GM12878 (cell line): Measurements from ENCODE around the gene FAM228B. TPM values are rescaled to one million over a fixed set of nuclear protein-coding genes. Genes with fewer than 3 reads are reported as not detected.

Source experiments
- ATAC-seq: fragments of 200-7000 bp; cut with Tn5 transposase; 3 replicates; pipeline ENCODE4 v1.9.1; 2020; ENCODE audit warnings: mild to moderate bottlenecking, moderate library complexity
- BruUV-seq: library from RNA; stranded (reverse); fragments of 400-500 nt; replicated peaks from 2 replicates; lab custom pipeline; 2021; lab: Mats Ljungman, UMichigan
- CTCF ChIA-PET: fragments of 300-600 bp; sonication (Branson Sonifier 250); formaldehyde crosslinking; extraction: SDS; loops from one replicate; lab custom pipeline; 2021; ENCODE audit warnings: inconsistent platforms; lab: Yijun Ruan, JAX
- POLR2A ChIA-PET: fragments of 350-600 bp; formaldehyde crosslinking; extraction: SDS; loops from one replicate; lab custom pipeline; 2021; ENCODE audit warnings: inconsistent platforms; lab: Charles Lee
- RAD21 ChIA-PET: fragments of 300-600 bp; sonication (Branson Sonifier 250); formaldehyde crosslinking; loops from one replicate; lab custom pipeline; 2023; ENCODE audit warnings: antibody characterized with exemption; ENCODE audit not compliant: unreplicated experiment; lab: Charles Lee
- SMC1A ChIA-PET: fragments of 300-600 bp; sonication (Branson Sonifier 250); formaldehyde crosslinking; loops from one replicate; lab custom pipeline; 2023; ENCODE audit not compliant: unreplicated experiment, uncharacterized antibody; lab: Charles Lee
- DNase-seq: peaks from one replicate; pipeline ENCODE4 v3.0.0-alpha.2; 2011; ENCODE audit warnings: low read depth, low spot score
- FAIRE-seq: peaks from 3 replicates; lab custom pipeline; 2011; peaks lifted over from hg19 to GRCh38; lab: Jason Lieb, UNC
- H2AFZ ChIP-seq: 2 replicates; pipeline ENCODE4 v1.6.0; 2011; ENCODE audit warnings: low read depth, low read length, control low read depth; ENCODE audit not compliant: control insufficient read depth
- H3K27ac ChIP-seq: 2 replicates; pipeline ENCODE4 v1.5.1; 2011; ENCODE audit warnings: control low read depth; ENCODE audit not compliant: control insufficient read depth, insufficient read depth
- H3K27me3 ChIP-seq, 2 experiments: replicated peaks in 1 of 2; 2 replicates each; pipeline versions ENCODE4 v1.6.0 to v1.6.1; 2011; ENCODE audit warnings: low read length in 1 of 2; ENCODE audit not compliant: control insufficient read depth in 2 of 2, insufficient read depth in 2 of 2
- H3K36me3 ChIP-seq, 2 experiments: 2 replicates each; pipeline ENCODE4 v1.5.1; 2011; ENCODE audit warnings: low read length in 1 of 2; ENCODE audit not compliant: control insufficient read depth in 2 of 2, insufficient read depth in 2 of 2
- H3K4me1 ChIP-seq: 2 replicates; pipeline ENCODE4 v1.6.1; 2011; ENCODE audit warnings: mild to moderate bottlenecking, low read length, moderate library complexity, mixed read lengths; ENCODE audit not compliant: control insufficient read depth, insufficient read depth
- H3K4me2 ChIP-seq: 2 replicates; pipeline ENCODE4 v1.6.0; 2011; ENCODE audit warnings: control low read depth; ENCODE audit not compliant: control insufficient read depth, insufficient read depth
- H3K4me3 ChIP-seq: fragments of 200-600 bp; sonication (generic); 2 replicates; pipeline ENCODE4 v1.5.1; 2016
- H3K79me2 ChIP-seq: 2 replicates; pipeline ENCODE4 v1.6.0; 2011; ENCODE audit warnings: low read length; ENCODE audit not compliant: control insufficient read depth, insufficient read depth
- H3K9ac ChIP-seq: 2 replicates; pipeline ENCODE4 v1.8.0; 2011; ENCODE audit warnings: low read length, control low read depth, mixed read lengths; ENCODE audit not compliant: control insufficient read depth, insufficient read depth
- H3K9me3 ChIP-seq: replicated peaks from 3 replicates; pipeline ENCODE4 v1.5.1; 2011; ENCODE audit warnings: mild to moderate bottlenecking, low read length; ENCODE audit not compliant: control insufficient read depth, insufficient read depth
- H4K20me1 ChIP-seq: 2 replicates; pipeline ENCODE4 v1.6.0; 2011; ENCODE audit not compliant: control insufficient read depth, insufficient read depth
- ATF3 ChIP-seq: IDR thresholded peaks from 2 replicates; pipeline ENCODE4 v1.6.1; 2011; ENCODE audit warnings: low read depth, mild to moderate bottlenecking, low read length, moderate library complexity, borderline replicate concordance; ENCODE audit errors: extremely low read depth
- E2F8 ChIP-seq: fragments of 450-650 bp; IDR thresholded peaks from 2 replicates; pipeline ENCODE4 v1.6.1; 2018; ENCODE audit warnings: mild to moderate bottlenecking, low read depth, moderate library complexity; ENCODE audit not compliant: partially characterized antibody
- E4F1 ChIP-seq: fragments of 450-650 bp; IDR thresholded peaks from 2 replicates; pipeline ENCODE4 v1.6.1; 2018; ENCODE audit warnings: borderline replicate concordance, mild to moderate bottlenecking; ENCODE audit not compliant: partially characterized antibody
- FOS ChIP-seq: IDR thresholded peaks from 3 replicates; pipeline ENCODE4 v1.6.1; 2011; ENCODE audit warnings: borderline replicate concordance; ENCODE audit not compliant: insufficient read length; ENCODE audit errors: extremely low read depth
- HCFC1 ChIP-seq: fragments of 150-350 bp; IDR thresholded peaks from 2 replicates; pipeline ENCODE4 v1.6.1; 2014; ENCODE audit warnings: low read length
- HDGF ChIP-seq: fragments of 450-650 bp; IDR thresholded peaks from 2 replicates; pipeline ENCODE4 v1.6.1; 2016; ENCODE audit warnings: antibody characterized with exemption
- MEF2A ChIP-seq: IDR thresholded peaks from 2 replicates; pipeline ENCODE4 v1.6.1; 2011; ENCODE audit warnings: low read depth, mild to moderate bottlenecking, low read length, moderate library complexity; ENCODE audit not compliant: insufficient read depth
- NFIC ChIP-seq: IDR thresholded peaks from 2 replicates; pipeline ENCODE4 v1.6.1; 2012; ENCODE audit warnings: low read depth, mild to moderate bottlenecking, inconsistent platforms, low read length, moderate library complexity
- PML ChIP-seq: IDR thresholded peaks from 2 replicates; pipeline ENCODE4 v1.6.1; 2012; ENCODE audit warnings: low read length, inconsistent platforms
- SKIL ChIP-seq: fragments of 450-650 bp; IDR thresholded peaks from 2 replicates; pipeline ENCODE4 v1.6.1; 2017; ENCODE audit warnings: mild to moderate bottlenecking, low read depth, inconsistent platforms; ENCODE audit not compliant: poor library complexity, severe bottlenecking
- SMC3 ChIP-seq: IDR thresholded peaks from 2 replicates; pipeline ENCODE4 v1.6.1; 2011; ENCODE audit warnings: low read length, improper control_type of control experiment, borderline replicate concordance
- SPI1 ChIP-seq: IDR thresholded peaks from 2 replicates; pipeline ENCODE4 v1.6.1; 2011; ENCODE audit warnings: low read depth, mild to moderate bottlenecking, low read length, moderate library complexity, borderline replicate concordance; ENCODE audit not compliant: insufficient read depth
- USF2 ChIP-seq: IDR thresholded peaks from 2 replicates; pipeline ENCODE4 v1.6.1; 2011; ENCODE audit warnings: low read depth, low read length, improper control_type of control experiment, borderline replicate concordance
- YBX1 ChIP-seq: fragments of 450-650 bp; IDR thresholded peaks from 2 replicates; pipeline ENCODE4 v1.6.1; 2016; ENCODE audit warnings: antibody characterized with exemption
- ZBED1 ChIP-seq: IDR thresholded peaks from 2 replicates; pipeline ENCODE4 v1.6.1; 2016; ENCODE audit warnings: borderline replicate concordance
- ZNF24 ChIP-seq: fragments of 450-650 bp; IDR thresholded peaks from 2 replicates; pipeline ENCODE4 v1.6.1; 2017; ENCODE audit warnings: antibody characterized with exemption, mild to moderate bottlenecking
- WGBS: methylation state at CpG from one replicate; pipeline ENCODE4 v1.1.6; 2016; ENCODE audit warnings: low lambda C conversion rate; ENCODE audit not compliant: insufficient replicate concordance, insufficient coverage; ENCODE audit errors: missing lambda C conversion rate; 5-methylcytosine and 5-hydroxymethylcytosine counted together
- in situ Hi-C: fragments of 300-500 bp; cut with MboI; formaldehyde crosslinking; loops from 9 replicates; pipeline ENCODE4 v1.14.3; 2018; ENCODE audit warnings: mixed read lengths
- intact Hi-C: fragments of 100-400 bp; cut with micrococcal nuclease; formaldehyde crosslinking; loops from one replicate; pipeline ENCODE4 v1.14.2; 2022; ENCODE audit not compliant: unreplicated experiment
- polyA plus RNA-seq, 11 experiments: library from polyadenylated mRNA; depleted of rRNA in 4 of 11; unstranded in 6 of 11; stranded (reverse) in 5 of 11; fragments of >200 nt; fragmentation: Nextera tagmentation in 4 of 11; fragmentation: Illumina TruSeq in 1 of 11; extraction: Ambion mirVana in 4 of 11; extraction: Trizol in 1 of 11; gene quantifications; 1 replicate in 1 of 11; 2 replicates in 10 of 11; pipeline versions ENCODE4 v1.2.1 to v1.2.3, GENCODE V29; 2011 to 2016; ENCODE audit warnings: inconsistent platforms in 2 of 11, missing spikeins in 2 of 11, low read depth in 1 of 11
- total RNA-seq, 4 experiments: library from RNA; depleted of rRNA in 3 of 4; stranded (reverse); fragments of >200 nt in 3 of 4; fragmentation: Illumina TruSeq in 1 of 4; extraction: Trizol in 1 of 4; gene quantifications; 2 replicates each; pipeline versions ENCODE4 v1.2.1 to v1.2.3, GENCODE V29; 2013 to 2021

FAM228B gene
- total and polyA plus RNA-seq, 10 of the 15 experiments (the other 5 are each of a cell fraction or from before 2014, with no cell fraction given) = 3.9 to 11.0 (median 7.5) TPM

- Histone ChIP-seq H3K79me2 (no peaks in the 10 kb centered on the region), H3K27ac (no peak overlapping the region), H3K9me3 (no peaks in the 10 kb centered on the region), H3K27me3 (no peaks in the 10 kb centered on the region), H3K9ac (no peak overlapping the region), H4K20me1 (no peaks in the 10 kb centered on the region), H3K4me1 (0 out of 2 replicates have a peak, but pooled peaks cover under 1% of the 10 kb centered on the region), H3K36me3 (no peaks in the 10 kb centered on the region), H3K4me2 (no peak overlapping the region), H2AFZ (no peak overlapping the region), H3K4me3 (no peak overlapping the region)
- ATAC-seq = no peak
- intact Hi-C loops = no loop called here
- in situ Hi-C loops = no loop called here
- 78% methylated on average over 4 of the region's 4 CpGs for WGBS
- CTCF ChIA-PET = interaction anchor here (2.9 kb wide), 1 partner anchor 75 kb away, joined by 7 read pairs; the partner anchor contains the start of gene TP53I3
- DNase-seq = no peak
- SMC1A ChIA-PET = interaction anchor here (1.5 kb wide), 1 partner anchor 17 kb away, joined by 3 read pairs; no protein-coding TSS in a partner anchor
- RAD21 ChIA-PET = no interaction called here
- FAIRE-seq = no peak
- POLR2A ChIA-PET = no interaction called here
- no TSS peak for BruUV-seq
- TF ChIP-seq ZNF24 (no peak), NFIC (no peak), HDGF (no peak), SMC3 (no peak), SPI1 (no peak), SKIL (no peak), HCFC1 (no peak), YBX1 (no peak), PML (no peak), ZBED1 (no peak), E4F1 (no peak), ATF3 (no peak), FOS (no peak), E2F8 (no peak), USF2 (no peak), MEF2A (no peak)
These were observed 36.4 kb downstream of the FAM228B start for GRCh38 chr2:24159708-24160107.
